NCI-H2196 treated with DMSO at 0.1 percent for 48 hours (cell line): ENCODE results near the gene RENBP.

Source experiments
- DNase-seq: peaks from one replicate; lab custom pipeline; 2025; ENCODE audit not compliant: unreplicated experiment; lab: John Stamatoyannopoulos, UW

Gene RENBP

GRCh38 chrX:153900831-153901752 lies 43.4 kb downstream of the RENBP start:
- no peak for DNase-seq

GRCh38 chrX:153897899-153898298 lies 46.5 kb downstream of the RENBP start:
- no peak for DNase-seq

GRCh38 chrX:153889123-153889522 lies 55.3 kb downstream of the RENBP start:
- DNase-seq, result no peak

DNA sequence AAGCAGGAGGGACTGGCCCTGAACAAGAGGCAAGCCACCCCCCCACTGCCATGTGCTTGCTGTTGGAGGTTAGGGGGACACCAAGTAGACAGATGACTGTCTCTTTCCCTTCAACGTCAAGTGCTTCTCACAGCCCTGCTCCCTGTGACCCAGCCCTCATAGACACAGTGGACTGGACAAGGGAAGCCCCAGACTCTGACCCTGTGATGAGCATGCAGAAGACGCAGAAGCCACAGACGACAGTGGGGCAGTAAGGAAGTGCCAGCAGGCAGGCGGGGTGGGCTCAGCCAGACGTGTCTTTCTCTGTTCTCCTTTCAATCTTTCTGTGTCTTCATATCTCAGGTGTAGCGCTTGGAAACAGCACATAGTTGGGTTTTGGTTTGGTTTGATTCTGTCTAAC lies 56.1 kb downstream of the RENBP start:
- no peak for DNase-seq

GRCh38 chrX:153887385-153887784 lies 57.1 kb downstream of the RENBP start:
- DNase-seq, result no peak

DNA sequence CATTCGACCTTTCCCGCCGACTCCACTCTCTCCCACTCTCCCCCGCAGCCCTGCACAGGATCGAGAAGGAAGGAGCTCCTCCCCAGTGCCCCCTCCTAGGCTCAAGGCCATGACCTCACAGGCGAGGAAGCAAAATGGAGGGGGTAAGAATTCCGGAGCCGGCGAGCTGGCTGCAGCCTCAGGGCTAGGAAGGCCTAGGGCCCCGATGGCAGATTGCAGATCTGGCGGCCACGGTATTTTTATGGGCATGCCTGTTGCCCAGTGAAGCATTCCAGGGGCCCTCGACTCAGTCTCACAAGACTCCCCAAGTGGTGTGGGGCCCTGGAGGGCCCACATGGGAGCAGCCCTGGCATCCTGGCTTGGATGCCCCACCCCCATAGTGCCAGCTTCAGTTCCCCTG lies 57.5 kb downstream of the RENBP start:
- no peak for DNase-seq

DNA sequence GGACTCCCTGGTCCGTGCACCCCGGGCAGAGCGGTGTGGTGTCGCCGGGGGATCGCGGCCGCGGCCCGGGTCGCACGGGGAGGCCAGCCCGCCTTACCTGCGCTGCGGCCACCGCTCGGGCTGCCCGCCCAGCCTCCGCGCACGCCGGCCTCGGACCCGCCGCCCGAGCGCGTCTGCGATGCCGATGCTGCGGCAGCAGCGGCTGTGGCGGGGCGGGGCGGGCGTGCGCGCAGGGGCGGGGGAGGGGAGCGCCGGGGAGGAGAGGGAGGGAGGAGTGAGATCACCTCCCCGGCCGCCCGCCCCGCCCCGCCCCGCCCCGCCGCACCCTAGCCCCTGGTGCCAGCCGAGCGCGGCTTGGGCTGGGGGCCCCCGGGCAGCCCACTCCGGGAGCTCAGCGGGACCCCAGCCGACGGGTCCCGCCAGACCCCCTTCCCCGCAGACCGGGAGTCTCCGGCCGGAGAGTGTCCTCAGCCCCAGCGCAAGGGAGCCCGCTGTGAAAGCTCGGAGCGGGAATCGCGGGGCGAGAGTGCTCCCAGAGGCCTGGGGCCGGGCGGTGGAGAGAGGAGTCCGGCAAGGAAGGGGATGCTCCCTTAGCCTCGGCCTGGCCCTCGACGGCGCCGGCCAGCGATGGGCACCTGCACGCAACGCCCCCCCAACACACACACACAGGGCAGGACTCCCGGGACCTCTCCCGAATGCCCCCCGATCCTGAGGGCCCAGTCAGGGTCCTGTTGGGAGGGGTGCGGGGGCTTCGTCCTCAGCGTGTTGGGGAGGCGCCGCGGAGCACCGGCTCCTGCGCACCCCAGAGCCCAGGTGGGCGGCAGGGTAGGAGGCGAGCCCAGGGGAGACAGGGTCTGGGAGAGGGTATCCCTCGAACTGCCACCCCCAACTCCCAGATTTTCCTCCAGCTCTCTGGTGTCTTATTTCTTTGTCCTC lies 58.2 kb downstream of the RENBP start, which contains the start of gene L1CAM:
Gene L1CAM (minus strand): TSS at position 206 of the 936 bp plus-strand sequence. CDS start 10,337 bp downstream, outside the sequence.
- DNase-seq, result no peak
